Measurements from ENCODE around the gene ARVCF. TPM values are rescaled to one million over a fixed set of nuclear protein-coding genes. Genes with fewer than 3 reads are reported as not detected.
A peak's percentile ranks its signal among the peaks of the same experiment; 100 is the strongest.

ARVCF gene
- total and polyA plus RNA-seq, 2 experiments from 2014 or later: 15.6 to 122 TPM

DNA sequence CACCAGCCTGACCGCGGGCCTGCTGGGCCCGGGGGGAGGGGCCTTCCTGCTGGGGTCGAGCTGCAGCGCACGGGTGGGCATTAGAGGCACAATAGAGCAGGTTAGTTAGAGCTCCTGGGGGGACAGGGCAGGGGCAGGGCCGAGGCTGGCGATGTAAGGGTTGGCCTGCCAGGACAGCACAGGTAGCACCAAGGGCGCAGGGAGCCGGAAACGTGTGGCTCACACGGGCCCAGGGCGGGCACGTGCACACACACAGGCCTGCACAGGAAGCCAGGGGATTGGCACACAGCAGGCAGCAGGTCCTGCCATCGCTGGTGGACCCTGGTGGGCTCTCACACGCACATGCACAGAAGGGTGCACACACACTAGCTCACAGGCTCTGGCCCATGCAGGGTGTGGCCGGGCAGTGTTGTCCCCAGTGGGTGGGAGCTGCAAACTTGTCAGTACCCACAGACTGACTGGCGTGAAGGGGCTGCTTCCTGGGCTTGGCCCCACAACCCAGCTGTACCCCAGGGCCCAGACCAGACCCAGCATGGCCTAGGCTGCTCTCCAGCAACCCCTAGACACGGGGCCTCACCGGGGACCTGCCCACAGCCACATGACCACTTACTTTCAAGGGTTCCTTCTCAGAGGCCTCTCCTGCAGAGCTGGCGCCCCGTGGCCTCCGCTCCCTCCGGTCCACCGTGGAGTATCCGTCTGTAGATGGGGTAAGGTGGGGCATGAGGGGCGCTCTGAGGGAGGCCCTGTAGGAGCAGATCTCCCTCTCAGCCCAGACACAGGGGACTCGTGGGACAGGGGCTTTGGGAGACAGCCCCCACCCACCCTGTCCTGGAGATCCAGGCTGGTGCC is 45.1 kb downstream of the ARVCF start (continued):
- TF ChIP-seq, protein P1, sequence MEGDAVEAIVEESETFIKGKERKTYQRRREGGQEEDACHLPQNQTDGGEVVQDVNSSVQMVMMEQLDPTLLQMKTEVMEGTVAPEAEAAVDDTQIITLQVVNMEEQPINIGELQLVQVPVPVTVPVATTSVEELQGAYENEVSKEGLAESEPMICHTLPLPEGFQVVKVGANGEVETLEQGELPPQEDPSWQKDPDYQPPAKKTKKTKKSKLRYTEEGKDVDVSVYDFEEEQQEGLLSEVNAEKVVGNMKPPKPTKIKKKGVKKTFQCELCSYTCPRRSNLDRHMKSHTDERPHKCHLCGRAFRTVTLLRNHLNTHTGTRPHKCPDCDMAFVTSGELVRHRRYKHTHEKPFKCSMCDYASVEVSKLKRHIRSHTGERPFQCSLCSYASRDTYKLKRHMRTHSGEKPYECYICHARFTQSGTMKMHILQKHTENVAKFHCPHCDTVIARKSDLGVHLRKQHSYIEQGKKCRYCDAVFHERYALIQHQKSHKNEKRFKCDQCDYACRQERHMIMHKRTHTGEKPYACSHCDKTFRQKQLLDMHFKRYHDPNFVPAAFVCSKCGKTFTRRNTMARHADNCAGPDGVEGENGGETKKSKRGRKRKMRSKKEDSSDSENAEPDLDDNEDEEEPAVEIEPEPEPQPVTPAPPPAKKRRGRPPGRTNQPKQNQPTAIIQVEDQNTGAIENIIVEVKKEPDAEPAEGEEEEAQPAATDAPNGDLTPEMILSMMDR (conservative IDR thresholded peaks at IDR 0.05; ENCODE audit: low read depth in 2 of 2): no peak
- TF ChIP-seq STAT1 (IDR thresholded peaks at IDR 0.05; ENCODE audit: unreplicated experiment): no peak

DNA sequence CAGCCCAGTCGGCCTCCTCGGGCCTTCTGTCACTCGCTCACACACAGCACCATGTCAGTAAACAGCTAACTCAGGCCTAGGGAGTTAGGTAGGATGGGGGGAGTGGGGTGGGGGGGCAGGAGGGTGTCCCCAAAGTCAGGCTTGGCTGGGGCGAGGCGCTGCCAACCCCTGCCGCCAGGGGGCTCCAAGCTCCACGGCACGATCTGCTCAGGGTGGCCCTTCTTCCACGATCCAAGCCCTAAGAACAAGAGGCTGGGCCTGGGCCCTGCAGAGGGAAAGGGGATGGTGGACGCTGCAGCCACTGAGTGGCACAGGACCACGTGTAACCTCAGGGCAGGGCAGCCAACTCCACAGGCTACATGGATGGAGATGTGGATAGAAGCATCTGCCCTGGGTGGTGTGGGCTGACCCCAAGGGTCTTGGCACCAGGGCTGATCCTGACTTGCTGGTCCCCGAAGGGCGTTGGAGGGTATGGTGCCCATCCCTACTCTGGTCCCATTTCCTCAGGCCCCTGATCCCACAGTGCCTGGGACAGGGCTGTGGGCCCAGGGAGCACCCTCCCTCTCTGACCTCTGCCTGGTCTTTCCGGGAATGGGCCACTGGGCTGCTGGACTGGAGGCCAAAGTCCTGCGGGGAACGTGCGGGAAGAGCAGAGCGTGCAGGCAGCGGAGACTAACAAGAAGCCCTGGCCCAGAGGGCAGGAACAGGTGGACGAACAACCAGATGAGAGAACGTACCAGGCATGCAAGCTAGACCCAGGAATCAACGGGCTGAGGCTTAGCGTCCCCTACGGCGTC is 45.9 kb downstream of the ARVCF start:
- Mint-ChIP-seq H3K27ac (no peak overlapping the region), H3K4me3 (no peak overlapping the region; the same call in 2 of the 3 replicates), H3K4me1 (peaks cover 21% of the 10 kb centered on the region), H3K9me3 (no peaks in the 10 kb centered on the region), H3K36me3 (ENCODE audit: low read depth) (peaks cover 25% of the 10 kb centered on the region), H3K27me3 (ENCODE audit: insufficient read depth, low read depth, poor library complexity) (peaks cover 7% of the 10 kb centered on the region)
- peaks cover 10% of the 10 kb centered on the region for H3K4me1 ChIP-seq (ENCODE audit: insufficient read depth)
- no peaks in the 10 kb centered on the region for H3K36me3 ChIP-seq (ENCODE audit: insufficient read depth)
- no peak overlapping the region for H3K27ac ChIP-seq (ENCODE audit: low read depth)
- no peaks in the 10 kb centered on the region for H3K27me3 ChIP-seq (ENCODE audit: insufficient read depth)
- H3K9me2 ChIP-seq (ENCODE audit: insufficient read depth): no peaks in the 10 kb centered on the region
- ATAC-seq: peak; percentile 41
- H2AFZ ChIP-seq: no peak overlapping the region
- no peak overlapping the region for H3K4me3 ChIP-seq
- no peak overlapping the region for H3K4me2 ChIP-seq
- H3F3A ChIP-seq (replicated peaks; ENCODE audit: low read depth): 0 out of 2 replicates have a peak, but pooled peaks cover 7% of the 10 kb centered on the region
- no peaks in the 10 kb centered on the region; the same call in none of the 2 replicates for H4K20me1 ChIP-seq (replicated peaks; ENCODE audit: insufficient read depth)
- peak; percentile 77 for DNase-seq (ENCODE audit: low spot score)
- TF ChIP-seq, protein P1 (conservative IDR thresholded peaks at IDR 0.05; ENCODE audit: low read depth in 2 of 2): peak; percentile 73 to 90
- TF ChIP-seq EZH2 (IDR thresholded peaks at IDR 0.05; ENCODE audit: low read depth, unreplicated experiment): no peak
- no peaks in the 10 kb centered on the region for H3K79me2 ChIP-seq (replicated peaks; ENCODE audit: insufficient read depth)

DNA sequence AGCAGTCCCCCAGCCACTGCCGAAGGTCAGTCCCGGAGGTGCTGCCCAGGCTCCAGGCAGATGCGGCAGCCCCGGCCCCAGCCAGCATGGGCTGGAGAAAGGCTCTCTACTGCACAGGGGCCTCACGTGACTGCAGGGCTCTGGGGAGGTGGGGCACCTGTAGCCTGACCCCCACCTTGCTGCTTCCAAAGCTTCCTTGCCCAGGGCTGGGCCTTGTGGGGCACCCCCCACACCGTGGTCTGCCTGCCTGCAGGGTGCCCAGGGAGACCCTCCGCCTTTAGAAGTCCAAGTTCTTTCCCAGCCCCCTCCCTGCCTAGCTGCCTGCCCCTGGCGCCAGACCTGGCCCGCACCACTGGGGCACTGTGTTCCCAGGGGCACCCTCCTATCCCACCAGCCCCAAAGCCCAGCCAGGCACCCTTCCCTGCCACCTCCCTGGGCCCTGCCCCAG is 46.6 kb downstream of the ARVCF start:
- DNase-seq (ENCODE audit: low spot score) (no peak), ATAC-seq (no peak; the same call in 2 of the 3 replicates)
- Histone ChIP-seq H3F3A (replicated peaks; ENCODE audit: low read depth) (0 out of 2 replicates have a peak, but pooled peaks cover 7% of the 10 kb centered on the region), H3K4me3 (no peak overlapping the region), H3K27me3 (ENCODE audit: insufficient read depth) (no peaks in the 10 kb centered on the region), H3K36me3 (ENCODE audit: insufficient read depth) (no peaks in the 10 kb centered on the region), H3K79me2 (replicated peaks; ENCODE audit: insufficient read depth) (no peaks in the 10 kb centered on the region), H3K9me2 (ENCODE audit: insufficient read depth) (no peaks in the 10 kb centered on the region), H3K27ac (ENCODE audit: low read depth) (no peak overlapping the region), H2AFZ (no peak overlapping the region), H4K20me1 (replicated peaks; ENCODE audit: insufficient read depth) (no peaks in the 10 kb centered on the region; the same call in none of the 2 replicates), H3K4me1 (ENCODE audit: insufficient read depth) (peaks cover 4% of the 10 kb centered on the region), H3K4me2 (no peak overlapping the region)
- Mint-ChIP-seq H3K9me3 (no peaks in the 10 kb centered on the region), H3K27ac (no peak overlapping the region), H3K27me3 (ENCODE audit: insufficient read depth, low read depth, poor library complexity) (peaks cover 7% of the 10 kb centered on the region), H3K4me1 (peaks cover 15% of the 10 kb centered on the region), H3K4me3 (no peak overlapping the region), H3K36me3 (ENCODE audit: low read depth) (peaks cover 25% of the 10 kb centered on the region)
- TF ChIP-seq, protein P2, sequence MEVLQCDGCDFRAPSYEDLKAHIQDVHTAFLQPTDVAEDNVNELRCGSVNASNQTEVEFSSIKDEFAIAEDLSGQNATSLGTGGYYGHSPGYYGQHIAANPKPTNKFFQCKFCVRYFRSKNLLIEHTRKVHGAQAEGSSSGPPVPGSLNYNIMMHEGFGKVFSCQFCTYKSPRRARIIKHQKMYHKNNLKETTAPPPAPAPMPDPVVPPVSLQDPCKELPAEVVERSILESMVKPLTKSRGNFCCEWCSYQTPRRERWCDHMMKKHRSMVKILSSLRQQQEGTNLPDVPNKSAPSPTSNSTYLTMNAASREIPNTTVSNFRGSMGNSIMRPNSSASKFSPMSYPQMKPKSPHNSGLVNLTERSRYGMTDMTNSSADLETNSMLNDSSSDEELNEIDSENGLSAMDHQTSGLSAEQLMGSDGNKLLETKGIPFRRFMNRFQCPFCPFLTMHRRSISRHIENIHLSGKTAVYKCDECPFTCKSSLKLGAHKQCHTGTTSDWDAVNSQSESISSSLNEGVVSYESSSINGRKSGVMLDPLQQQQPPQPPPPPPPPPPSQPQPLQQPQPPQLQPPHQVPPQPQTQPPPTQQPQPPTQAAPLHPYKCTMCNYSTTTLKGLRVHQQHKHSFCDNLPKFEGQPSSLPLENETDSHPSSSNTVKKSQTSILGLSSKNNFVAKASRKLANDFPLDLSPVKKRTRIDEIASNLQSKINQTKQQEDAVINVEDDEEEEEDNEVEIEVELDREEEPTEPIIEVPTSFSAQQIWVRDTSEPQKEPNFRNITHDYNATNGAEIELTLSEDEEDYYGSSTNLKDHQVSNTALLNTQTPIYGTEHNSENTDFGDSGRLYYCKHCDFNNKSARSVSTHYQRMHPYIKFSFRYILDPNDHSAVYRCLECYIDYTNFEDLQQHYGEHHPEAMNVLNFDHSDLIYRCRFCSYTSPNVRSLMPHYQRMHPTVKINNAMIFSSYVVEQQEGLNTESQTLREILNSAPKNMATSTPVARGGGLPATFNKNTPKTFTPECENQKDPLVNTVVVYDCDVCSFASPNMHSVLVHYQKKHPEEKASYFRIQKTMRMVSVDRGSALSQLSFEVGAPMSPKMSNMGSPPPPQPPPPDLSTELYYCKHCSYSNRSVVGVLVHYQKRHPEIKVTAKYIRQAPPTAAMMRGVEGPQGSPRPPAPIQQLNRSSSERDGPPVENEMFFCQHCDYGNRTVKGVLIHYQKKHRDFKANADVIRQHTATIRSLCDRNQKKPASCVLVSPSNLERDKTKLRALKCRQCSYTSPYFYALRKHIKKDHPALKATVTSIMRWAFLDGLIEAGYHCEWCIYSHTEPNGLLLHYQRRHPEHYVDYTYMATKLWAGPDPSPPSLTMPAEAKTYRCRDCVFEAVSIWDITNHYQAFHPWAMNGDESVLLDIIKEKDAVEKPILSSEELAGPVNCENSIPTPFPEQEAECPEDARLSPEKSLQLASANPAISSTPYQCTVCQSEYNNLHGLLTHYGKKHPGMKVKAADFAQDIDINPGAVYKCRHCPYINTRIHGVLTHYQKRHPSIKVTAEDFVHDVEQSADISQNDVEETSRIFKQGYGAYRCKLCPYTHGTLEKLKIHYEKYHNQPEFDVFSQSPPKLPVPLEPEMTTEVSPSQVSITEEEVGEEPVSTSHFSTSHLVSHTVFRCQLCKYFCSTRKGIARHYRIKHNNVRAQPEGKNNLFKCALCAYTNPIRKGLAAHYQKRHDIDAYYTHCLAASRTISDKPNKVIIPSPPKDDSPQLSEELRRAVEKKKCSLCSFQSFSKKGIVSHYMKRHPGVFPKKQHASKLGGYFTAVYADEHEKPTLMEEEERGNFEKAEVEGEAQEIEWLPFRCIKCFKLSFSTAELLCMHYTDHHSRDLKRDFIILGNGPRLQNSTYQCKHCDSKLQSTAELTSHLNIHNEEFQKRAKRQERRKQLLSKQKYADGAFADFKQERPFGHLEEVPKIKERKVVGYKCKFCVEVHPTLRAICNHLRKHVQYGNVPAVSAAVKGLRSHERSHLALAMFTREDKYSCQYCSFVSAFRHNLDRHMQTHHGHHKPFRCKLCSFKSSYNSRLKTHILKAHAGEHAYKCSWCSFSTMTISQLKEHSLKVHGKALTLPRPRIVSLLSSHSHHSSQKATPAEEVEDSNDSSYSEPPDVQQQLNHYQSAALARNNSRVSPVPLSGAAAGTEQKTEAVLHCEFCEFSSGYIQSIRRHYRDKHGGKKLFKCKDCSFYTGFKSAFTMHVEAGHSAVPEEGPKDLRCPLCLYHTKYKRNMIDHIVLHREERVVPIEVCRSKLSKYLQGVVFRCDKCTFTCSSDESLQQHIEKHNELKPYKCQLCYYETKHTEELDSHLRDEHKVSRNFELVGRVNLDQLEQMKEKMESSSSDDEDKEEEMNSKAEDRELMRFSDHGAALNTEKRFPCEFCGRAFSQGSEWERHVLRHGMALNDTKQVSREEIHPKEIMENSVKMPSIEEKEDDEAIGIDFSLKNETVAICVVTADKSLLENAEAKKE (CRISPR knock-in tag; IDR thresholded peaks at IDR 0.05): no peak
